Activated naive CD4-positive, alpha-beta T cell treated with anti-CD3 and anti-CD28 coated beads for 36 hours (primary cell): ENCODE data around the gene ABCF1. TPM values are rescaled to one million over a fixed set of nuclear protein-coding genes. Genes with fewer than 3 reads are reported as not detected.
A peak's percentile ranks its signal among the peaks of the same experiment; 100 is the strongest.

Experiments
- microRNA-seq: library from miRNA; unstranded; fragments of <30 nt; microRNA quantifications from one replicate; pipeline ENCODE4 v1.2.0, GENCODE V29; 2022; ENCODE audit warnings: borderline microRNAs expressed, borderline replicate concordance
- total RNA-seq, 2 experiments: library from RNA; stranded (reverse); gene quantifications; one replicate each; pipeline ENCODE4 v1.2.3, GENCODE V29; 2021

ABCF1 gene
- total RNA-seq, 2 experiments from 2014 or later: 79.5 to 82.7 TPM

Small RNA genes lying within 50 kb of the gene (microRNA-seq; reads per million reads assigned to microRNA genes)
- 238 reads per million, percentile 71 among the genes with 10 or more reads in this experiment for gene MIR877

Other genes with a start within 250 kb of the ABCF1 start
- gene TRIM39, start 244.5 kb upstream of the ABCF1 start, total RNA-seq: 10 to 100 TPM; 14.2 to 14.5 TPM
- 10 to 100 TPM; 44.8 to 45.0 TPM for gene RPP21, start 226.3 kb upstream of the ABCF1 start, total RNA-seq
- 100 to 1,000 TPM; 598 to 608 TPM for gene HLA-E, start 81.9 kb upstream of the ABCF1 start, total RNA-seq
- gene GNL1, start 15.0 kb upstream of the ABCF1 start, total RNA-seq: 10 to 100 TPM; 78.2 to 82.1 TPM
- 10 to 100 TPM; 21.7 to 22.0 TPM for gene PRR3, start 14.1 kb upstream of the ABCF1 start, total RNA-seq
- 10 to 100 TPM; 47.1 to 49.1 TPM for gene PPP1R10, start 45.8 kb downstream of the ABCF1 start, total RNA-seq
- gene MRPS18B, start 46.4 kb downstream of the ABCF1 start, total RNA-seq: 100 to 1,000 TPM; 118 to 120 TPM
- 1 to 10 TPM; 6.9 to 7.5 TPM for gene ATAT1, start 55.4 kb downstream of the ABCF1 start, total RNA-seq
- 10 to 100 TPM; 33.6 TPM for gene C6orf136, start 75.7 kb downstream of the ABCF1 start, total RNA-seq
- gene DHX16, start 101.6 kb downstream of the ABCF1 start, total RNA-seq: 10 to 100 TPM; 25.7 to 27.7 TPM
- gene PPP1R18, start 115.2 kb downstream of the ABCF1 start, total RNA-seq: 100 to 1,000 TPM; 112 to 115 TPM
- gene NRM, start 119.5 kb downstream of the ABCF1 start, total RNA-seq: 10 to 100 TPM; 31.0 to 32.0 TPM
- 10 to 100 TPM; 84.1 to 84.8 TPM for gene MDC1, start 145.8 kb downstream of the ABCF1 start, total RNA-seq
- 1,000 to 10,000 TPM; 1,781 to 1,838 TPM for gene TUBB, start 148.9 kb downstream of the ABCF1 start, total RNA-seq
- gene FLOT1, start 171.2 kb downstream of the ABCF1 start, total RNA-seq: 100 to 1,000 TPM; 162 to 173 TPM
- 10 to 100 TPM; 32.2 to 34.0 TPM for gene IER3, start 173.1 kb downstream of the ABCF1 start, total RNA-seq